Vagina (tissue), 2 donors: ENCODE data around the gene PECR. TPM values are rescaled to one million over a fixed set of nuclear protein-coding genes. Genes with fewer than 3 reads are reported as not detected.

ENCODE experiments used
- DNase-seq, 2 donors: peaks; one replicate each; pipeline ENCODE4 v3.0.0-alpha.2; 2017; ENCODE audit errors: extremely low spot score in 2 of 2
- H3K27ac ChIP-seq: fragments of 200-600 bp; sonication (generic); one replicate; pipeline ENCODE4 v1.5.1; 2019
- H3K27me3 ChIP-seq: fragments of 200-600 bp; sonication (generic); one replicate; pipeline ENCODE4 v1.5.1; 2019
- H3K36me3 ChIP-seq, 2 donors: fragments of 200-600 bp; sonication (generic); one replicate each; pipeline ENCODE4 v1.5.1; 2017 to 2019
- H3K4me1 ChIP-seq: fragments of 200-600 bp; sonication (generic); one replicate; pipeline ENCODE4 v1.5.1; 2019
- H3K4me3 ChIP-seq, 2 donors: fragments of 200-600 bp; sonication (generic); 1 replicate in 1 of 2; 2 replicates in 1 of 2; pipeline ENCODE4 v1.5.1; 2016 to 2019
- H3K9me3 ChIP-seq: fragments of 200-600 bp; sonication (generic); one replicate; pipeline ENCODE4 v1.5.1; 2019
- CTCF ChIP-seq, 3 experiments: fragments of 450-650 bp in 2 of 3; fragments of 200-600 bp in 1 of 3; sonication (generic) in 1 of 3; IDR thresholded peaks; one replicate each; pipeline ENCODE4 v1.5.1; 2017 to 2019; ENCODE audit warnings: antibody characterized with exemption in 3 of 3, mild to moderate bottlenecking in 2 of 3, moderate library complexity in 2 of 3
- POLR2A ChIP-seq, 2 donors: fragments of 450-650 bp; IDR thresholded peaks; one replicate each; pipeline ENCODE4 v1.6.1; 2017; ENCODE audit warnings: antibody characterized with exemption in 2 of 2, mild to moderate bottlenecking in 2 of 2, moderate library complexity in 2 of 2
- POLR2AphosphoS5 ChIP-seq, 2 donors: sonication (generic); formaldehyde crosslinking; IDR thresholded peaks; one replicate each; pipeline ENCODE4 v1.9.0; 2017; ENCODE audit warnings: antibody characterized with exemption in 2 of 2, mild to moderate bottlenecking in 2 of 2, low read depth in 1 of 2; ENCODE audit not compliant: insufficient read depth in 1 of 2
- intact Hi-C: fragments of 100-400 bp; cut with DNase I; formaldehyde crosslinking; loops from one replicate; pipeline ENCODE4 v1.15.1; 2023
- total RNA-seq: library from RNA; depleted of rRNA; stranded (reverse); fragments of >200 nt; gene quantifications from one replicate; pipeline ENCODE4 v1.2.3, GENCODE V29; 2016

Gene PECR
- total RNA-seq, 1 donor from 2014 or later, result 13.0 TPM

- no peak for DNase-seq
- Histone ChIP-seq H3K27ac (no peak overlapping the region), H3K36me3 (peaks cover 0 to 61% of the 10 kb centered on the region in 2 donors), H3K4me3 (no peak overlapping the region), H3K4me1 (peaks cover 47% of the 10 kb centered on the region), H3K9me3 (no peaks in the 10 kb centered on the region), H3K27me3 (no peaks in the 10 kb centered on the region)
- intact Hi-C loops, result no loop called here
- TF ChIP-seq POLR2AphosphoS5 (IDR thresholded peaks at IDR 0.05; ENCODE audit: insufficient read depth in 1 of 2, low read depth in 1 of 2), result no peak
- TF ChIP-seq CTCF (IDR thresholded peaks at IDR 0.05), result no peak
- no peak for TF ChIP-seq POLR2A (IDR thresholded peaks at IDR 0.05)
These were observed 37.5 kb upstream of the PECR start for GRCh38 chr2:216119146-216119545.

- Histone ChIP-seq H3K36me3 (peaks cover 0 to 61% of the 10 kb centered on the region in 2 donors), H3K27me3 (no peaks in the 10 kb centered on the region), H3K4me3 (no peak overlapping the region), H3K4me1 (peaks cover 49% of the 10 kb centered on the region), H3K9me3 (no peaks in the 10 kb centered on the region), H3K27ac (no peak overlapping the region)
- intact Hi-C loops, result no loop called here
- DNase-seq, result no peak
- TF ChIP-seq POLR2A (IDR thresholded peaks at IDR 0.05), result no peak
- TF ChIP-seq POLR2AphosphoS5 (IDR thresholded peaks at IDR 0.05; ENCODE audit: insufficient read depth in 1 of 2, low read depth in 1 of 2), result no peak
- no peak for TF ChIP-seq CTCF (IDR thresholded peaks at IDR 0.05)
These were observed 36.9 kb upstream of the PECR start for GRCh38 chr2:216118474-216118873.

- TF ChIP-seq POLR2AphosphoS5 (IDR thresholded peaks at IDR 0.05; ENCODE audit: insufficient read depth in 1 of 2, low read depth in 1 of 2) (no peak), POLR2A (IDR thresholded peaks at IDR 0.05) (no peak), CTCF (IDR thresholded peaks at IDR 0.05) (no peak)
- no peak overlapping the region for H3K4me3 ChIP-seq
These were observed 36.1 kb upstream of the PECR start for GRCh38 chr2:216117561-216118340.

GRCh38 chr2:216116418-216116817 is 34.8 kb upstream of the PECR start:
- Histone ChIP-seq H3K36me3 (peaks cover 0 to 54% of the 10 kb centered on the region in 2 donors), H3K27me3 (no peaks in the 10 kb centered on the region), H3K4me3 (no peak overlapping the region), H3K27ac (no peak overlapping the region), H3K9me3 (no peaks in the 10 kb centered on the region), H3K4me1 (peaks cover 62% of the 10 kb centered on the region)
- no peak for TF ChIP-seq CTCF (IDR thresholded peaks at IDR 0.05)
- TF ChIP-seq POLR2A (IDR thresholded peaks at IDR 0.05), result no peak
- no peak for TF ChIP-seq POLR2AphosphoS5 (IDR thresholded peaks at IDR 0.05; ENCODE audit: insufficient read depth in 1 of 2, low read depth in 1 of 2)
- intact Hi-C loops, result no loop called here
- no peak for DNase-seq

More at GRCh38 chr2:216117561-216118340, 36.1 kb upstream of the PECR start:
- Histone ChIP-seq H3K36me3 (peaks cover 0 to 61% of the 10 kb centered on the region in 2 donors), H3K27ac (no peak overlapping the region), H3K9me3 (no peaks in the 10 kb centered on the region), H3K27me3 (no peaks in the 10 kb centered on the region), H3K4me1 (peaks cover 50% of the 10 kb centered on the region)
- intact Hi-C loops, result no loop called here
- no peak for DNase-seq
